HL-60 (cell line): ENCODE measurements around the gene CDK5R1.
"Not testable (repeated sequence)": the region's sequence is repeated elsewhere in the genome, so short reads cannot be mapped to it uniquely, and the experiment has no call there.

Experiments
- DNase-seq, 2 experiments: peaks; one replicate each; pipeline ENCODE4 v3.0.0-alpha.2; 2010 to 2020; ENCODE audit warnings: low read depth in 1 of 2, low spot score in 1 of 2
- H3K27ac ChIP-seq: fragments of 250-450 bp; sonication (Bioruptor Pico); replicated peaks from 2 replicates; pipeline ENCODE4 v1.5.1; 2020; ENCODE audit warnings: mild to moderate bottlenecking, moderate library complexity
- H3K27me3 ChIP-seq: fragments of 250-450 bp; sonication (Bioruptor Pico); 2 replicates; pipeline ENCODE4 v1.5.1; 2021; ENCODE audit warnings: mild to moderate bottlenecking, moderate library complexity; ENCODE audit not compliant: insufficient read depth, poor library complexity, severe bottlenecking
- H3K4me3 ChIP-seq: replicated peaks from 2 replicates; pipeline ENCODE4 v1.5.1; 2011; ENCODE audit warnings: mild to moderate bottlenecking, control low read depth, low read length; ENCODE audit not compliant: insufficient read depth
- CTCF ChIP-seq: IDR thresholded peaks from one replicate; pipeline ENCODE4 v1.5.1; 2011; ENCODE audit warnings: low read length, control low read depth, inconsistent platforms; ENCODE audit not compliant: insufficient read depth
- GABPA ChIP-seq: IDR thresholded peaks from 2 replicates; pipeline ENCODE4 v1.6.1; 2012; ENCODE audit warnings: low read depth
- POLR2AphosphoS5 ChIP-seq: IDR thresholded peaks from 2 replicates; pipeline ENCODE4 v1.6.1; 2012; ENCODE audit warnings: low read depth
- SPI1 ChIP-seq: IDR thresholded peaks from 2 replicates; pipeline ENCODE4 v1.6.1; 2012; ENCODE audit warnings: low read depth, mild to moderate bottlenecking, borderline replicate concordance
- TF ChIP-seq, protein P1 (sequence below): IDR thresholded peaks from 2 replicates; pipeline ENCODE4 v1.6.1; 2012; ENCODE audit warnings: low read depth; ENCODE audit not compliant: insufficient replicate concordance

The CDK5R1 gene

DNA sequence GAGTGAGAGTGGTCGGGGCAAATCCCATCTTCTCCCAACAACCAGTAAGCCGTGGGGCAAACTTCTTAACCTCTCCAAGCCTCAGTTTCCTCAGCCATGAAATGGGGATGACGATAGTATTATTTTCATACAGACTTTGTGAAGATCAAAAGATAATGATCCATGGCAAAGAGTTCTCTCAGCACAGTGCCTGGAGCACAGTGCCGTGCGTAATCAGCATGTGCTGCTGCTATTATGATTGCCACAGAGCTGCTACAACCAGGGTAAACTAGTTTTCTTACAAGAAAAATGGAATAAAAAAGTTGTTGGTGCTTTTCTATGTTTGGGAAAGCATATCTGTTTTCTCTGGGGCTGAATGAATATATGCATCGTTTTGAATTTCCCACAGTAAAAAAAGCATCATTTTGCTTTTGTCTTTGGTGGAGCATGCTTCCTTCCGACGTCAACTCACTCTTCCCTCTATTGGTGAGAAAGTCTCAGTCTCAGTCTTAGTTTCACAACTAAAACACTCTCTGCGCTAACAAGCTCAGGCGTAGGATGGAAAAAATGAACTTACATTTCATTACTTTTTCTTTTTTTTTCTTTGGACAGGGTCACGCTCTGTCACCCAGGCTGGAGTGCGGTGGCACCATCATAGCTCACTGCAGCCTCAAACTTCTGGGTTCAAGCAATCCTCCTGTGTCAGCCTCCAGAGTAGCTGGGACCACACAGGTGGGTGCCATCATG, 37.2 kb downstream of the CDK5R1 start:
- no peak for DNase-seq
- Histone ChIP-seq H3K27ac (no peak overlapping the region), H3K4me3 (no peak overlapping the region)

GRCh38 chr17:32524553-32524880, 37.7 kb downstream of the CDK5R1 start:
- H3K4me3 ChIP-seq, H3K27ac ChIP-seq, DNase-seq: not testable (repeated sequence)
- H3K27me3 ChIP-seq: peaks cover 32% of the 10 kb centered on the region

More for the DNA sequence above, 37.2 kb downstream of the CDK5R1 start:
- TF ChIP-seq SPI1: no peak
- no peak for TF ChIP-seq CTCF
- TF ChIP-seq GABPA: no peak
- TF ChIP-seq, protein P1, sequence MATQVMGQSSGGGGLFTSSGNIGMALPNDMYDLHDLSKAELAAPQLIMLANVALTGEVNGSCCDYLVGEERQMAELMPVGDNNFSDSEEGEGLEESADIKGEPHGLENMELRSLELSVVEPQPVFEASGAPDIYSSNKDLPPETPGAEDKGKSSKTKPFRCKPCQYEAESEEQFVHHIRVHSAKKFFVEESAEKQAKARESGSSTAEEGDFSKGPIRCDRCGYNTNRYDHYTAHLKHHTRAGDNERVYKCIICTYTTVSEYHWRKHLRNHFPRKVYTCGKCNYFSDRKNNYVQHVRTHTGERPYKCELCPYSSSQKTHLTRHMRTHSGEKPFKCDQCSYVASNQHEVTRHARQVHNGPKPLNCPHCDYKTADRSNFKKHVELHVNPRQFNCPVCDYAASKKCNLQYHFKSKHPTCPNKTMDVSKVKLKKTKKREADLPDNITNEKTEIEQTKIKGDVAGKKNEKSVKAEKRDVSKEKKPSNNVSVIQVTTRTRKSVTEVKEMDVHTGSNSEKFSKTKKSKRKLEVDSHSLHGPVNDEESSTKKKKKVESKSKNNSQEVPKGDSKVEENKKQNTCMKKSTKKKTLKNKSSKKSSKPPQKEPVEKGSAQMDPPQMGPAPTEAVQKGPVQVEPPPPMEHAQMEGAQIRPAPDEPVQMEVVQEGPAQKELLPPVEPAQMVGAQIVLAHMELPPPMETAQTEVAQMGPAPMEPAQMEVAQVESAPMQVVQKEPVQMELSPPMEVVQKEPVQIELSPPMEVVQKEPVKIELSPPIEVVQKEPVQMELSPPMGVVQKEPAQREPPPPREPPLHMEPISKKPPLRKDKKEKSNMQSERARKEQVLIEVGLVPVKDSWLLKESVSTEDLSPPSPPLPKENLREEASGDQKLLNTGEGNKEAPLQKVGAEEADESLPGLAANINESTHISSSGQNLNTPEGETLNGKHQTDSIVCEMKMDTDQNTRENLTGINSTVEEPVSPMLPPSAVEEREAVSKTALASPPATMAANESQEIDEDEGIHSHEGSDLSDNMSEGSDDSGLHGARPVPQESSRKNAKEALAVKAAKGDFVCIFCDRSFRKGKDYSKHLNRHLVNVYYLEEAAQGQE: no peak
- no peak for TF ChIP-seq POLR2AphosphoS5
- peaks cover 34% of the 10 kb centered on the region for H3K27me3 ChIP-seq

DNA sequence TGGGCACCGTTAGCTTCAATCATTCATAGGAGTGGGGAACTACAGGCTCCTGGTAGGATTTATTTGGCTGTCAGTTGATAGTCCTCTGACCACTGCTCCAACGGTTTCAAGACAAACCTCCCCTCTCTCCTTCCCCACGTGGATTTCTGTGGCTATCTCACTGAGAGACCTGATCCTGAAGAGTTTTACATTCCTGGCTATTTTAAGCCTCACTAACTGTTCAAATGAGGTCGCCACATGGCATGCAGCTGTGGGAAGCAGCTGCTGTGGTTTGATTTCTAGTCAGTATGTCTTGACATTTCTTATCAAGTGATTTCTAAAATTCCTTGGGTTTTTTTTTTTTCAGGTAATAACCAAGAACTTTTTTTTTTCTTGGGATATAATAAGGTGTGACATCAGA, 38.3 kb downstream of the CDK5R1 start:
- no peak overlapping the region for H3K4me3 ChIP-seq
- no peak for DNase-seq
- H3K27ac ChIP-seq: no peak overlapping the region
- peaks cover 26% of the 10 kb centered on the region for H3K27me3 ChIP-seq
- TF ChIP-seq SPI1 (no peak), CTCF (no peak), GABPA (no peak), POLR2AphosphoS5 (no peak)
- TF ChIP-seq, protein P1: no peak

DNA sequence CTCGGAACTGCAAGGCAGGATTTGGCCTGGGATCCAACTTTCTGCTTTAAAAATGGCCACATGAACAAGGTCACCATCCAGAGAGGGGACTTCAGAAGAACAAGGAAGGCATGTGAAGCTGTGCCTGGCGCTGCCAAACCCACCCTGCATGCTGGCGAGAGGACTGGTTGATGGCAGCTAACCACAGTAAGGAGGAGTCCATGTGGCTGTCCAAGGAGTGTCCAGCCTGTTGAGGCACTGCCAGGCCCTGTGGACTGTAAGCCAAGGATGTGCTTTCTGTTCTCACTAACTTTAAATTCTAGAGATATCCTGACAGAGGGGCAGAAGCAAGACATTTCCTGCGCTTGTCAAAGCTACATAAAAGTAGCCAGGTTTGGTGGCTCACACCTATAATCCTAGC, 40.4 kb downstream of the CDK5R1 start:
- DNase-seq: no peak
- H3K4me3 ChIP-seq: no peak overlapping the region
- TF ChIP-seq GABPA (no peak), CTCF (no peak), SPI1 (no peak), POLR2AphosphoS5 (no peak)
- TF ChIP-seq, protein P1: no peak
- H3K27ac ChIP-seq: no peak overlapping the region
- peaks cover 15% of the 10 kb centered on the region for H3K27me3 ChIP-seq
